ENCODE data around the gene MRPL14.
A peak's percentile ranks its signal among the peaks of the same experiment; 100 is the strongest.

The MRPL14 gene

GRCh38 chr6:44090465-44090864 lies 36.8 kb downstream of the MRPL14 start:
- no peak for DNase-seq (ENCODE audit: low read depth)
- H3K4me3 ChIP-seq (ENCODE audit: control insufficient read depth, low read depth, low read length), result no peak overlapping the region
- TF ChIP-seq, protein P1, sequence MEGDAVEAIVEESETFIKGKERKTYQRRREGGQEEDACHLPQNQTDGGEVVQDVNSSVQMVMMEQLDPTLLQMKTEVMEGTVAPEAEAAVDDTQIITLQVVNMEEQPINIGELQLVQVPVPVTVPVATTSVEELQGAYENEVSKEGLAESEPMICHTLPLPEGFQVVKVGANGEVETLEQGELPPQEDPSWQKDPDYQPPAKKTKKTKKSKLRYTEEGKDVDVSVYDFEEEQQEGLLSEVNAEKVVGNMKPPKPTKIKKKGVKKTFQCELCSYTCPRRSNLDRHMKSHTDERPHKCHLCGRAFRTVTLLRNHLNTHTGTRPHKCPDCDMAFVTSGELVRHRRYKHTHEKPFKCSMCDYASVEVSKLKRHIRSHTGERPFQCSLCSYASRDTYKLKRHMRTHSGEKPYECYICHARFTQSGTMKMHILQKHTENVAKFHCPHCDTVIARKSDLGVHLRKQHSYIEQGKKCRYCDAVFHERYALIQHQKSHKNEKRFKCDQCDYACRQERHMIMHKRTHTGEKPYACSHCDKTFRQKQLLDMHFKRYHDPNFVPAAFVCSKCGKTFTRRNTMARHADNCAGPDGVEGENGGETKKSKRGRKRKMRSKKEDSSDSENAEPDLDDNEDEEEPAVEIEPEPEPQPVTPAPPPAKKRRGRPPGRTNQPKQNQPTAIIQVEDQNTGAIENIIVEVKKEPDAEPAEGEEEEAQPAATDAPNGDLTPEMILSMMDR (IDR thresholded peaks at IDR 0.05; ENCODE audit: control insufficient read depth, insufficient read depth, low read depth, low read length, missing control alignments), result no peak

DNA sequence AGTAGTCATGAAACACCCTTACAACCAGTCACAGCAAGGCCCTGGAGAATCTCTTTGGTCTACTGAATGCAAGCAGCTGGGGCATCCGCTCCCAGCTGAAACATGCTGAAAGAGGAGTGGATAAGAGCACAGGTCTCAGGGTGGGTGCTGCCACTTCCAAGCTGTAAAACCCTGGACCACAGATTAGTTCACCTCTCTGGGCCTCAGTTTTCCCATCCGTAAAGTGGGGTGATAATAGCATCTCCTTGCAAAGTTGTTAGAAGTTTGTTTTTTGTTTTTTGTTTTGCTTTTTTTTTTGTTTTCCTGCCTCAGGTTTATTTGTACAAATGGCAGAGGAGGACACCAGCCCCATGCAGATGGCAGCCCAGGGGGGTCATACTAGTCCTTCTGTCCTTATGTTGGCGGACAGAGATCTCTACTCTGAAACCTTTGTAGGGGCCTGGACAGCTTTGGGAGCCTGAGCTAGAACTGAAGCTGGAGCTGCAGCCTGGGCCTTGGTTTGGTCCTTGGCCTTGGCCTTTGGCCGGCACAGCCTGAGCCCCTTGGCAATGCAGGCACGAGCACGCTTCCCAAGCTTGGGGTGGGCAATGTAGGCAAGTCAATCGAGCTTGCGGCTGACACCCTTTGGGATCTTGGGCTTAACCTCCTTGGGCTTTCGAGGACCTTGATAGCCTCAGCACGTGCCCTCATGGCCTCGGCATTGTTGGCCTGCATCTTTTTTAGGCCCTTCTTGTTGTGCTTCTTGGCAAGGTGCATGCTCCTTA lies 38.2 kb downstream of the MRPL14 start:
- DNase-seq (ENCODE audit: low read depth), result no peak
- H3K4me3 ChIP-seq (ENCODE audit: control insufficient read depth, low read depth, low read length), result no peak overlapping the region
- TF ChIP-seq, protein P1 (IDR thresholded peaks at IDR 0.05; ENCODE audit: control insufficient read depth, insufficient read depth, low read depth, low read length, missing control alignments), result no peak

- TF ChIP-seq, protein P1 (IDR thresholded peaks at IDR 0.05; ENCODE audit: control insufficient read depth, insufficient read depth, low read depth, low read length, missing control alignments), result no peak
- H3K4me3 ChIP-seq (ENCODE audit: control insufficient read depth, low read depth, low read length), result no peak overlapping the region
- DNase-seq (ENCODE audit: low read depth), result no peak
These were observed 39.6 kb downstream of the MRPL14 start for GRCh38 chr6:44087623-44088022.

- TF ChIP-seq, protein P1 (IDR thresholded peaks at IDR 0.05; ENCODE audit: control insufficient read depth, insufficient read depth, low read depth, low read length, missing control alignments), result no peak
- DNase-seq (ENCODE audit: low read depth), result no peak
- H3K4me3 ChIP-seq (ENCODE audit: control insufficient read depth, low read depth, low read length), result no peak overlapping the region
These were observed 40.2 kb downstream of the MRPL14 start for GRCh38 chr6:44086931-44087574.

DNA sequence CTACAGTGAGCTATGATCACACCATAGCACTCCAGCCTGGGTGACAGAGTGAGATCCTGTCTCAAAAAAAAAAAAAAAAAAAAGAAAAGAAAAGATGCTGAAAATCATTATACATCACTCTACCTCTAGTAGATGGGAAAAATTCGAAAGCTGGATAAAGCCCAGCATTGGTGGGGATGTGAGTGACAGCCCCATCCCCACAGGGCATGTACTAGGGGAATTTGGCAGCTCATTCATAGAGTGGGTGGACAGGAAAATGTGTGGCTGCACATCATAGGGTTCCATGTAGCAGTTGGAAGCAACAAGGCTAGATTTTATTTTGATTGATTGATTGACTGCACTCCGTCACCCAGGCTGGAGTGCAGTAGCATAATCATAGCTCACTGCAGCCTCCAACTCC lies 42.0 kb downstream of the MRPL14 start:
- DNase-seq (ENCODE audit: low read depth), result no peak
- TF ChIP-seq, protein P1 (IDR thresholded peaks at IDR 0.05; ENCODE audit: control insufficient read depth, insufficient read depth, low read depth, low read length, missing control alignments), result no peak

DNA sequence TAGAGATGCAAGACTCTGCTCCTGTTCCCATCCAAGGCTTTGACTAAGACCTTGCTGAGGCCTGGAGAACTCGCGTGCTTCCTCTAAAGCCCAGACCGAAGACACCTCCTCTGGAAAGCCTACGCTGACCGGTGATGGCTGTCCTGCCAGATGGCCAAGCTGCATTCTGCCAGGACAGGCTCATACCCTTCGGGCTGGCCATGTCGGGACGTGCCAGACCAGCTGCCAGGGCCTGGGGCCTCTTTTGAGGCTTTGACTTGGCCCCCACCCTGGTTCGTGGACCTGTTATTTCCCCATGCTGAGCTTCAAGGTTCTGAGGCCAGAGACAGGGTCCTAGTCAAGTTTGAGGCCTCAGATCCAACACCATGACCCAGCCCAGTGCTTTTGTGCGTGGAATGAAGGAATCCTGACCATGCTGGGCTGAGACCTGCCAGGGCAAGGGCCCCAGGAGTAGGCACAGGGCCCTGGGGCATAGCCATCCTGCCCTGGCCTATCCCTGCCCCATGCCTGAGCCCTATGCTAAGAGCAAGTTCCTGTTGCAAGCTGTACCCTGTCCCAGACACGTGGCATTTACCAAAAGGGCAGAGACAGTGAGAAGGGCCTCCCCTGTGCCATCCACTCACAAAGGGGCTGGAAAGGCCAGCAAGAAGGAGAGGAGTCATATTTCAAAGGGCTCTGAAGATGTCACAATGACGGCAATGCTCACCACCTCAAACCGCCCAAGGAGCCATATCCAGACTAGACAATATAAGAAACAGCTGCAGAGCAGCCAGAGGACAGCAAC lies 42.8 kb downstream of the MRPL14 start:
- TF ChIP-seq, protein P1 (IDR thresholded peaks at IDR 0.05; ENCODE audit: control insufficient read depth, insufficient read depth, low read depth, low read length, missing control alignments), result no peak
- DNase-seq (ENCODE audit: low read depth), result peak; percentile 53
- H3K4me3 ChIP-seq (ENCODE audit: control insufficient read depth, low read depth, low read length), result no peak overlapping the region

More for the DNA sequence above, 42.0 kb downstream of the MRPL14 start:
- H3K4me3 ChIP-seq (ENCODE audit: control insufficient read depth, low read depth, low read length), result no peak overlapping the region

All from AG09309 (cell line).